Parietal lobe (tissue), 1 donor: ENCODE data around the gene TESK2. TPM values are rescaled to one million over a fixed set of nuclear protein-coding genes. Genes with fewer than 3 reads are reported as not detected.

Experiments
- total RNA-seq: library from RNA; depleted of rRNA; stranded (reverse); fragments of >200 nt; gene quantifications from one replicate; pipeline ENCODE4 v1.2.3, GENCODE V29; 2014

The TESK2 gene
- 1.6 TPM for total RNA-seq

GRCh38 chr1:45490626-45491486 lies at the start of gene TESK2:
TESK2 (minus strand) TSS chr1:45491163; CDS start chr1:45457785, 33,378 bp downstream.

GRCh38 chr1:45521413-45522323 lies 30.7 kb upstream of the TESK2 start, which contains the start of gene PRDX1:
PRDX1 (minus strand) TSS chr1:45521884; CDS start chr1:45519043, 2,841 bp downstream.

GRCh38 chr1:45339789-45340558 lies 151.0 kb downstream of the TESK2 start, which contains the start of the genes MUTYH and TOE1:
MUTYH (minus strand) TSS chr1:45340440; CDS start chr1:45334505, 5,935 bp downstream.
TOE1 (plus strand) TSS chr1:45340170; CDS start chr1:45340253, 83 bp downstream.

GRCh38 chr1:45326627-45327623 lies 164.0 kb downstream of the TESK2 start, which contains the start of gene HPDL:
HPDL (plus strand) TSS chr1:45326895; CDS start chr1:45327149, 254 bp downstream.

Other genes with a start within 250 kb of the TESK2 start
- gene HPDL, start 164.3 kb downstream of the TESK2 start, total RNA-seq, result 1.3 TPM
- 5.9 TPM for gene TOE1, start 151.0 kb downstream of the TESK2 start, total RNA-seq
- 33.5 TPM for gene MUTYH, start 150.7 kb downstream of the TESK2 start, total RNA-seq
- gene CCDC163, start 8.9 kb upstream of the TESK2 start, total RNA-seq, result 0.63 TPM
- gene MMACHC, start 9.1 kb upstream of the TESK2 start, total RNA-seq, result 2.8 TPM
- 128 TPM for gene PRDX1, start 30.7 kb upstream of the TESK2 start, total RNA-seq
- gene AKR1A1, start 59.7 kb upstream of the TESK2 start, total RNA-seq, result 68.9 TPM
- gene NASP, start 92.9 kb upstream of the TESK2 start, total RNA-seq, result 165 TPM
- 0.94 TPM for gene CCDC17, start 132.9 kb upstream of the TESK2 start, total RNA-seq
- gene GPBP1L1, start 195.4 kb upstream of the TESK2 start, total RNA-seq, result 91.1 TPM
- 31.0 TPM for gene TMEM69, start 197.0 kb upstream of the TESK2 start, total RNA-seq